Lower leg skin (tissue), 3 donors: ENCODE measurements around the gene TM7SF3.

Source experiments
- POLR2A ChIP-seq, 2 donors: fragments of 450-650 bp; IDR thresholded peaks; one replicate each; pipeline ENCODE4 v1.6.1; 2016 to 2017; ENCODE audit warnings: antibody characterized with exemption in 2 of 2, mild to moderate bottlenecking in 1 of 2, moderate library complexity in 1 of 2
- TF ChIP-seq, protein P1 (sequence below), 3 donors: fragments of 450-650 bp; IDR thresholded peaks; one replicate each; pipeline ENCODE4 v1.5.1; 2016; ENCODE audit warnings: antibody characterized with exemption in 3 of 3, mild to moderate bottlenecking in 3 of 3, moderate library complexity in 2 of 3

DNA sequence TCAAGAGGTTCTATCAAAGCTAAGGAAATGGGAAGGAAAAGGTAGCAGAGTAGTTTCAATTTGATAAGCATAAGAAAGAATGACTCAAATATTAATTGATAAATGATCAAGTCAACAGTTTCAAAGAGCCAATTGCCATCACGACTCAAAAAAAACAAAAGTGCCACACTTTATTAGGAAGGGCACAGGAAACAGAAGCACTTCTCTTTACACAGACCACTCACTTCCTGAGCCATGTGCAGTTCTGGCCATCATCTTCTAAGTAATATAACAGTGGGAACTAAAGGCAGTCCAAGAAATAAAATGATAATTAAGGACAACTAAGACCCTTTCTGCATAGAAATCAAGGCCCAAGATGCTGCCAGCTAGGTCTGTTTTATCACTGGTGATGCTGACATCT is 13.2 kb downstream of the TM7SF3 start:
- TF ChIP-seq, protein P1, sequence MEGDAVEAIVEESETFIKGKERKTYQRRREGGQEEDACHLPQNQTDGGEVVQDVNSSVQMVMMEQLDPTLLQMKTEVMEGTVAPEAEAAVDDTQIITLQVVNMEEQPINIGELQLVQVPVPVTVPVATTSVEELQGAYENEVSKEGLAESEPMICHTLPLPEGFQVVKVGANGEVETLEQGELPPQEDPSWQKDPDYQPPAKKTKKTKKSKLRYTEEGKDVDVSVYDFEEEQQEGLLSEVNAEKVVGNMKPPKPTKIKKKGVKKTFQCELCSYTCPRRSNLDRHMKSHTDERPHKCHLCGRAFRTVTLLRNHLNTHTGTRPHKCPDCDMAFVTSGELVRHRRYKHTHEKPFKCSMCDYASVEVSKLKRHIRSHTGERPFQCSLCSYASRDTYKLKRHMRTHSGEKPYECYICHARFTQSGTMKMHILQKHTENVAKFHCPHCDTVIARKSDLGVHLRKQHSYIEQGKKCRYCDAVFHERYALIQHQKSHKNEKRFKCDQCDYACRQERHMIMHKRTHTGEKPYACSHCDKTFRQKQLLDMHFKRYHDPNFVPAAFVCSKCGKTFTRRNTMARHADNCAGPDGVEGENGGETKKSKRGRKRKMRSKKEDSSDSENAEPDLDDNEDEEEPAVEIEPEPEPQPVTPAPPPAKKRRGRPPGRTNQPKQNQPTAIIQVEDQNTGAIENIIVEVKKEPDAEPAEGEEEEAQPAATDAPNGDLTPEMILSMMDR (IDR thresholded peaks at IDR 0.05): no peak
- no peak for TF ChIP-seq POLR2A (IDR thresholded peaks at IDR 0.05)
